ENCODE results near the gene ADK.

- no peak for TF ChIP-seq CTCF (conservative IDR thresholded peaks at IDR 0.05)
- no peak for TF ChIP-seq ZFX (IDR thresholded peaks at IDR 0.05)
Observed at GRCh38 chr10:74137992-74138391, 13.0 kb upstream of the ADK start.
